ENCODE results near the gene ASH1L.
A peak's percentile ranks its signal among the peaks of the same experiment; 100 is the strongest.
"Not testable (repeated sequence)": the region's sequence is repeated elsewhere in the genome, so short reads cannot be mapped to it uniquely, and the experiment has no call there.

The ASH1L gene, protein sequence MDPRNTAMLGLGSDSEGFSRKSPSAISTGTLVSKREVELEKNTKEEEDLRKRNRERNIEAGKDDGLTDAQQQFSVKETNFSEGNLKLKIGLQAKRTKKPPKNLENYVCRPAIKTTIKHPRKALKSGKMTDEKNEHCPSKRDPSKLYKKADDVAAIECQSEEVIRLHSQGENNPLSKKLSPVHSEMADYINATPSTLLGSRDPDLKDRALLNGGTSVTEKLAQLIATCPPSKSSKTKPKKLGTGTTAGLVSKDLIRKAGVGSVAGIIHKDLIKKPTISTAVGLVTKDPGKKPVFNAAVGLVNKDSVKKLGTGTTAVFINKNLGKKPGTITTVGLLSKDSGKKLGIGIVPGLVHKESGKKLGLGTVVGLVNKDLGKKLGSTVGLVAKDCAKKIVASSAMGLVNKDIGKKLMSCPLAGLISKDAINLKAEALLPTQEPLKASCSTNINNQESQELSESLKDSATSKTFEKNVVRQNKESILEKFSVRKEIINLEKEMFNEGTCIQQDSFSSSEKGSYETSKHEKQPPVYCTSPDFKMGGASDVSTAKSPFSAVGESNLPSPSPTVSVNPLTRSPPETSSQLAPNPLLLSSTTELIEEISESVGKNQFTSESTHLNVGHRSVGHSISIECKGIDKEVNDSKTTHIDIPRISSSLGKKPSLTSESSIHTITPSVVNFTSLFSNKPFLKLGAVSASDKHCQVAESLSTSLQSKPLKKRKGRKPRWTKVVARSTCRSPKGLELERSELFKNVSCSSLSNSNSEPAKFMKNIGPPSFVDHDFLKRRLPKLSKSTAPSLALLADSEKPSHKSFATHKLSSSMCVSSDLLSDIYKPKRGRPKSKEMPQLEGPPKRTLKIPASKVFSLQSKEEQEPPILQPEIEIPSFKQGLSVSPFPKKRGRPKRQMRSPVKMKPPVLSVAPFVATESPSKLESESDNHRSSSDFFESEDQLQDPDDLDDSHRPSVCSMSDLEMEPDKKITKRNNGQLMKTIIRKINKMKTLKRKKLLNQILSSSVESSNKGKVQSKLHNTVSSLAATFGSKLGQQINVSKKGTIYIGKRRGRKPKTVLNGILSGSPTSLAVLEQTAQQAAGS (N-terminal part only)

GRCh38 chr1:155562581-155563376, at the start of gene ASH1L:
ASH1L (minus strand) TSS chr1:155562803; CDS start chr1:155521519, 41,284 bp downstream.
- peak; percentile 96 for DNase-seq (ENCODE audit: low read depth, low spot score)

DNA sequence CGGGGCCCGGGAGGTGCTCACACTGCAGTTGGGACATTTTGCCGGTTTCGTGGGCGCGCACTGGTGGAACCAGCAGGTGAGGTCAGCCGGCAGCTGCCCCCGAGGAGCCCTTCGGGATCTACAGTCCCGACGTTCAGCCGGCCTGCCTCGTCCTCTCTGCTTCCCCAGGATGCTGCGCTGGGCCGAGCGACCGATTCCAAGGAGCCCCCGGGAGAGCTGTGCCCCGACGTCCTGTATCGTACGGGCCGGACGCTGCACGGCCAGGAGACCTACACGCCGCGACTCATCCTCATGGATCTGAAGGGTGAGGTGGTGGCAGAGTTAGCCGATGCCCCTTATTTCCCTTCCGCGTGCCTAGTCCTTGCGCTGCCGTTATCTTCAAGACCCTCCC, 47.6 kb upstream of the ASH1L start:
- DNase-seq (ENCODE audit: low read depth, low spot score): not testable (repeated sequence)

GRCh38 chr1:155609515-155610256, 47.1 kb upstream of the ASH1L start, which contains the start of gene MSTO1:
MSTO1 (plus strand) TSS chr1:155610218; CDS start chr1:155610249, 31 bp downstream.
- DNase-seq (ENCODE audit: low read depth, low spot score): peak; percentile 98

DNA sequence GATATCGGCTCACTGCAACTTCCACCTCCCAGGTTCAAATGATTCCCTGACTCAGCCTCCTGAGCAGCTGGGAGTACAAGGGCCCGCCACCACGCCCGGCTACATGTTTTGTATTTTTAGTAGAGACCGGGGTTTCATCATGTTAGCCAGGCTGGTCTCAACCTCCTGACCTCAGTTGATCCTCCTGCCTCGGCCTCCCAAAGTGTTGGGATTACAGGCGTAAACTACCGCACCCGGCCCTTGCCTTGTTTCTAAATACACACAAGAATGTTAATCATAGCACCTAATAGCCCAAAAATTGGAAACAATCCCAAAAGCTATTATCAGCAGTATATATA, 46.3 kb upstream of the ASH1L start:
- DNase-seq (ENCODE audit: low read depth, low spot score): no peak

DNA sequence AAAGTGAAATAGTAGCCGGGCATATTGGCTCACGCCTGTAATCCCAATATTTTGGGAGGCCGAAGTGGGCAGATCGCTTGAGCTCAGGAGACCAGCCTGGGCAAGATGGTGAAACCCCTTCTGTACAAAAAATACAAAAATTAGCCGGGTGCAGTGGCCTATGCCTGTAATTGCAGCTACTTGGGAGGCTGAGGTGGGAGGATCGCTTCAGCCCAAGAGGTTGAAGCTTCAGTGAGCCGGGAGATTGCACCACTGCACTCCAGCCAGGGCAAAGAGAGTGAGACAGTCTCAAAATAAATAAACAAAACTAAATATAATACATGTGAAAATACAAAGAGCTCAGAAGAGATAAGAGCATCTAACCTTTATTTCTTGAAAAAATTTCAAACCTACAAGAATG, 45.1 kb upstream of the ASH1L start:
- DNase-seq (ENCODE audit: low read depth, low spot score): no peak

- DNase-seq (ENCODE audit: low read depth, low spot score): not testable (repeated sequence)
These were observed 37.4 kb upstream of the ASH1L start for GRCh38 chr1:155599828-155600572.

GRCh38 chr1:155598842-155599331, 36.3 kb upstream of the ASH1L start:
- DNase-seq (ENCODE audit: low read depth, low spot score): peak; percentile 79

GRCh38 chr1:155596864-155597263, 34.3 kb upstream of the ASH1L start:
- no peak for DNase-seq (ENCODE audit: low read depth, low spot score)

DNA sequence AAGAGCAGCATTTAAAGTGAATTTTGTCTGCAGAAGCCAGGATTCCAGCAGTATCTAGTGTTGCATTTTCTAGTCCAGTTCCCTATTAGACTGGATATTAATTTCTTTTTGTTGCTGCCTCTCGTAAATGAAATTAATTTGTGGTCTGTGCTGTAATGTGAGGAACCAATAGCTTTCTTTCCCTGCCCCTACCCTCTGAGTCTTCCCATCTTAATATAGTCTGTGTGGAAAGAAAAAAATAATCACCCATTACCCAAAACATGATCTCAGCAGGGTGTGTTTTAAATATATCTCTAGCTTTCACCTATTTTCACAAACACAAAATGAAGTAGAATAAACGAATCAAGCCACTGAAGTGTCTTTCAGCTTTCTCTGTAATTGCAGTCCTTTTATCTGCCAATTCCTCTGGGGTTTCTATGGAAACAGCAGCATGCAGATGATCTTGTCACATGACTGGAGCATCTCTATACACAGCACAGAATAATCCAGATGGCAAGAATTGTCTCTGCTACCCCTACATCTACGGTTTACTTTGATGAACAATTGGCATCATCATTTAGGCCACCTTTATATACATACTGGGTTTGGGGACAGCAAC, 33.4 kb upstream of the ASH1L start:
- DNase-seq (ENCODE audit: low read depth, low spot score): not testable (repeated sequence)

DNA sequence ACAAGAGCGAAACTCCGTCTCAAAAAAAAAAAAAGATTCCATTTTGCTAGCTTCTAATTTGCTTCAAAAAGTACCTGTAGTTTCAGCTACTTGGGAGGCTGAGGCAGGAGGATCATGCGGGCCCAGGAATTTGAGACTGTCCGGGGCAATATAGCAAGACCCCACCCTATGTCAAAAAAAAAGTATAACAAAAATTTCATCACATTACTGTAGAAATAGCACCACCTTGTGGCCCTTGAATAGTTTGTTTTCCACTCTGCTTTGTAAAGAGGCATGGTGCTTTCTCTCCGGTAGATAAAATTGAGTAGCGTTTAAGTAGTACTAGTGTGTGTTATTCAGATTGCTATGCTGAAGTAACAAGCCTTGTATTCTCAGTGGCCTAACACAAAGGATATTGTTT, 29.2 kb upstream of the ASH1L start:
- peak; percentile 32 for DNase-seq (ENCODE audit: low read depth, low spot score)

DNA sequence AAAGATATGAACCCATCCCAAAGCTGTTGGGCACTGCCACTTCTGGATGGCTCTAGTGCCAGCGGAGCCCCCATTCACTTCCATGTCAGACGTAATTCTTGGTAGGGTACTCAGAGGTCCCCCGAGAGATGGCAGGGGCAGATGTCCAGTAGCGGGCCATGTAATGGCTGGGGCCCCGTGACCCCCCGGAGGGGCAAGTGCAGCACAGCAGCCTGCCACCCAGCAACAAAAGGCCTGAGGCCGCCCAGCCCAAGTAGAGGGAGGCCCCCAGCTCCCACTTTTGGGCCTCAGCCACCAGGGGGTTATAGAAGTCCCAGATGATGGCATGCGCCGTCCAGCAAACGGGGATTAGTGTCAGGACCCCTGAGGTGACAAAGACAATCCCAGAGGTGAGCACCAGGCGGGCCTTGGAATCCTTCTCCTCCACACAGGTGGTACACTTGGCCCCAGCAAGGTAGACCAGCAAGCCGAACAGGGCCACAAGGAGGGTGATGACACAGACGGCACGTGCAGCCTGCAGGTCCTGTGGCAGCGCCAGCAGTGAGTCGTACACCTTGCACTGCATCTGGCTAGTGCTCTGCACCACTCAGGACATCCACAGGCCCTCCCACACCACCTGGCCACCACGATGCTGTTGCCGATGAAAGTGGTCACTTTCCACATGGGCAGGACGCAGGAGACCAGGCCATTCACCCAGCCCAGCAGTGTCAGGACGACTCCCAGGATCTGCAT, 28.1 kb upstream of the ASH1L start:
- not testable (repeated sequence) for DNase-seq (ENCODE audit: low read depth, low spot score)

DNA sequence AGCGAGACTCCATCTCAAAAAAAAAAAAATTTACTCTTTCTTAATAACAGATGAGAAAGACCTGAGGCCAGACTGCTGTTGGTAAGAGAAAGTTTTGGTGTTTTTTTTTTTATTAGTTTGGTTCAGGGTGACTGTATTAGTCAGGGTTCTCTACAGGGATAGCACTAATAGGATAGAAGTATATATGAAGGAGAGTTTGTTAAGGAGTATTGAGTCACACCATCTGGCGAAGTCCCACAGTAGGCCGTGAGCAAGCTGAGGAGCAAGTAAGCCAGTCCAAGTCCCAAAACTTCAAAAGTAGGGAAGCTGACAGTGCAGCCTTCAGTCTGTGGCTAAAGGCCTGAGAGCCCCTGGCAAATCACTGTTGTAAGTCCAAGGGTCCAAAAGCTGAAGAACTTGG, 26.7 kb upstream of the ASH1L start:
- not testable (repeated sequence) for DNase-seq (ENCODE audit: low read depth, low spot score)

DNA sequence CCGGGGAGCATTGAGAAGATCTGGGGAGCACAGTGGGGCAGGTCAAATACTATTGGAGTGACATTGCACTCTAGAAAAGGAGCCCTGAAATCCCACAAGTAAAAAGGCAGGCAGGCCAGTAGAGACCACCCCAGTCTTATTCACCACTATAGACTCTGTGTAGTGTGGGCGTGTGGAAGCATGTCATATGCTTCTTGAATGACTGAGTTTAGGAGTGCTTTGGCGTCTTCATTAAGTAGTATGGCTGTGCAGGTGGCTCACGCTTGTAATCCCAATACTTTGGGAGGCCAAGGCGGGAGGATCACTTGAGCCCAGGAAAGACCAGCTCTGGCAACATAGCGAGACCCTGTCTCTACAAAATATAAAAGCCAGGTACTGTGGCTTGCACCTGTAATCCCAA, 21.2 kb upstream of the ASH1L start:
- DNase-seq (ENCODE audit: low read depth, low spot score): not testable (repeated sequence)

- DNase-seq (ENCODE audit: low read depth, low spot score): not testable (repeated sequence)
These were observed 13.0 kb upstream of the ASH1L start for GRCh38 chr1:155575608-155576007.

- no peak for DNase-seq (ENCODE audit: low read depth, low spot score)
These were observed 11.5 kb upstream of the ASH1L start for GRCh38 chr1:155574077-155574476.

- no peak for DNase-seq (ENCODE audit: low read depth, low spot score)
These were observed 8.0 kb upstream of the ASH1L start for GRCh38 chr1:155570593-155570990.

DNA sequence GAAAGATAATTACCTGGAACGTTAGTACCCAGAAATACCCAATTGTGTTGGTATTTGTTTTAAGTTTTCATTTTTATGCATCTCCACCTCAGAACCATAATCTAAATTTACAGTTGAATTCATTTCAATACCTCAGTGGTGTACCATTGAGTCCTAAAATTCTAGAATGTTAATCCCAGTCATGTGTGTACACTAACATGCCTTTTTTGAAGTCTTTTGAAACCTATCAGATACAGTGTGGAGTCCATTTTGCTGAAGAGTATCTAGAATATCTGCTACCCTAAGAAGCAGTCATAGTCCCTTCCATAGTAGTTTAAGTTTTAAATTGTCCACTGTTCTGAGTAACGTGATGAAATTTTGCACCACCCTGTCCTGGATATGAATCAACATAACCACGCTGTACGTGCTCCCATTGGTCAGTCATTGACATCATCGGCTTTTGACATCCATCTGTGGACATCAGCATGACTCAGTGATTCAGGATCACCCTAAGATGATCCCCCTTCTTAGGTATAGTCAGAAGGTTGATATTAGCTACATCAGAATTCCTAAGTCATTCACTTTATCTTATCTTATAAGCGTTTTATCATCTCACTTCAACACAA, 7.5 kb upstream of the ASH1L start:
- no peak for DNase-seq (ENCODE audit: low read depth, low spot score)

DNA sequence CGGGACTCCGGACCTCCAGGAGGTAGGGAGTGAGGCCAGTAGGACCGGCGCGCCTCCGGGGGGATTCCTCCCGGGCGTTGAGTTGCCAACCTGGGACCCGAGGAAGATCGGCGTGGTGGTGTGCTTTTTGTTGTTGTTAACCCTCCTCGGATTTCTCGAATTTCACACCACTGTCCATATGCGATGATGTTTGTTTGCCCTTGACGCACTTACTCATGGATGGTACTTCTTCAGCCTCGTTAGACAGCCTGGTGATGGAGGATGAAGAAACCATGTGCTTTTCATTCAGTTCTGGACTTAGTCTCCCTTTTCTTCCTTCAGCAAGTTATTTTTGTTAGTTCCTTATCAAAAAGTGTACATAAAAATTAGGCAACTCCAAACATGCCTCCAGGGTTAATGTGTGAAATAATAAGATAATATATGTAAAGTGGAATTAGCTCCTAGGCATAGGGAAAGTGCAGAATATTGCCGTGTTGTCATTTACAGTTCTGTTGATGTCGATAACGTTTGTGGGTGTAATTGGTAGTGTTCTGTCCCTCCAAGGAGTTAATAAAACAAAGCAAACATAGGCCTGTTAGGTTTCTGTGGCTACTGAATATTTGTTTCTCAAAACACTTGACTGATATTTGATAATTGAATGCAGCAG, 897 bp upstream of the ASH1L start:
- DNase-seq (ENCODE audit: low read depth, low spot score): not testable (repeated sequence)

Data from ELF-1 (cell line).